Effector CD4-positive, alpha-beta T cell (primary cell): Measurements from ENCODE around the gene SCEL. TPM values are rescaled to one million over a fixed set of nuclear protein-coding genes. Genes with fewer than 3 reads are reported as not detected.
"Not testable (repeated sequence)": the region's sequence is repeated elsewhere in the genome, so short reads cannot be mapped to it uniquely, and the experiment has no call there.

Experiments
- DNase-seq: peaks from one replicate; pipeline ENCODE4 v3.0.0-alpha.2; 2020
- total RNA-seq: gene quantifications from one replicate; lab custom pipeline; 2026; lab: John Stamatoyannopoulos, UW

The SCEL gene, protein sequence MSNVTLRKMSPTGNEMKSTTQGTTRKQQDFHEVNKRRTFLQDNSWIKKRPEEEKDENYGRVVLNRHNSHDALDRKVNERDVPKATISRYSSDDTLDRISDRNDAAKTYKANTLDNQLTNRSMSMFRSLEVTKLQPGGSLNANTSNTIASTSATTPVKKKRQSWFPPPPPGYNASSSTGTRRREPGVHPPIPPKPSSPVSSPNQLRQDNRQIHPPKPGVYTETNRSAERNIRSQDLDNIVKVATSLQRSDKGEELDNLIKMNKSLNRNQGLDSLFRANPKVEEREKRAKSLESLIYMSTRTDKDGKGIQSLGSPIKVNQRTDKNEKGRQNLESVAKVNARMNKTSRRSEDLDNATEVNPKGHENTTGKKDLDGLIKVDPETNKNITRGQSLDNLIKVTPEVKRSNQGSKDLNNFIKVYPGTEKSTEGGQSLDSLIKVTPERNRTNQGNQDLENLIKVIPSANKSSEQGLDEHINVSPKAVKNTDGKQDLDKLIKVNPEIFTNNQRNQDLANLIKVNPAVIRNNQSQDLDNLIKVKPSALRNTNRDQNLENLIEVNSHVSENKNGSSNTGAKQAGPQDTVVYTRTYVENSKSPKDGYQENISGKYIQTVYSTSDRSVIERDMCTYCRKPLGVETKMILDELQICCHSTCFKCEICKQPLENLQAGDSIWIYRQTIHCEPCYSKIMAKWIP
- not detected for total RNA-seq

DNA sequence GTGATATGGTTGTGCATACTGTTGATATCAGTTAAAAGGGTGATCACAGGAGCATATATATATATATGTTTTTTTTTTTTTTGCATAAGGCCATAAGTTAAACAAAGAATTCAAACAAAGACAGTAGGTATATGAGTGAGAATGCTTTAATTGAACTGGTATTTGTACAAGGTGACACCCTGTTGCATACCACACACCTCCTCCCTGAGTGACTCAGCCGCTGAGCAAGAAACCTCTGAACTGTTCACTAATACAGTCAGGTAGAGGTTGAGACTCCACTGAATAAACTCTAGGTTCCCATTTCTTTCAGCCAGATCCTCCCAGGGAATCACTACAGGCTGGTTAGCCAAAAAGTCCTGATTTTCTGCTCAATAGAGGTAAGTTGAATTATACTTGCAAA, at the start of gene SCEL:
Gene SCEL (plus strand): TSS at position 259 of the 400 bp plus-strand sequence. CDS start 20,170 bp downstream, outside the sequence.
- no peak for DNase-seq

DNA sequence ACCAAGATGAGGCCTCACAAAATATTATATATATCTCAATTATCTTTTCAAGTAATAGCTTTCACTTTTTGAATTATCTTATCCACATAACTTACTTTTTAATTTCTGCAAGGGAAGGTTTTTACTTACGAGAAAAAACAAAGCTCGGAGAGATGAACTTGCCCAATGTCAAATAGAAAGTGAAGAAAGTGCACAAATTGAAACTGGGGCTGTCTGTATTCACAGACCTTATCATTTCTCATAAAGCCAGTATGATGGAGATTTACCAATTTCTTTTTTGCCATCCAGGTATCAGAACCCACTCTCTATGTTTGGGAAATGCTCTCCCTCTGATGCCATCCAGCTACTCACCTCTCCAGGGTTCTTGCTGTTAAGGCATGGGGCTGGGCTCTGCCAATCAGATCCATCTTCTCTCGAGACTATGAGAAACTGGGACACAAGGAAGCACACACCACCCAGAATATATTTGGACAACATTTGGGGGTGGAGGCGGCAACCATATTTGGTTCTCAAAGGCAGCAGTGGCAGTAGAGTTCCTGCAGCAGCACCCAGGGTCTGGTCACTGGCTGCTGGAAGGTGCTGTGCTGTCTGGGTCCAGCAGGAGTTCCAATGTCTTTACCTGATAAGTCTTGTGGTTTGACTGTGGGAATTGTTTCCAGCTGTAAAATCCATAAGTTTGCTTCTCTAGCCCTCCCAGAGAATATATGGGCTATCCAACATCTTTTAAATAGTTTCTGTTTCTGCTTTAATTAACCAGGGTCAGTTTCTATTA, 45.8 kb upstream of the SCEL start:
- DNase-seq: no peak

DNA sequence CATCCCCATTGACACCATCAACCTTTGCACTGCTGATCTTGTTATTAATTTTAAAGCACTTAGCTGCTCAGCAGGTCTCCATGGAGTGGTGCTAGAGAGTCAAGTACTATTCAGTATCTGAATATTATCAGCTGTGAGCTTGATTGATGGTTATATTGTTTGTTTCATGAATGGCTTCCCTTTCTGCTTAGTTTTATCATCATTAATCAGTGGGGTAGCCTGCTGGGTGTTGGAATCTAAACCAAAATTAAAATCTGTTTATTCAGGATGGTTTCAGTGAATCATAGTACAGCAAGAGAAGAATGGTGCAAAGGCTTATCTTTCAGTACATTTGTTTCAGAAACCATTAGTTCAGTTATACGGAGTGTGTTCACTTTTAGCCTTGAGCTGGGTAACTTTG, 42.5 kb upstream of the SCEL start:
- no peak for DNase-seq

DNA sequence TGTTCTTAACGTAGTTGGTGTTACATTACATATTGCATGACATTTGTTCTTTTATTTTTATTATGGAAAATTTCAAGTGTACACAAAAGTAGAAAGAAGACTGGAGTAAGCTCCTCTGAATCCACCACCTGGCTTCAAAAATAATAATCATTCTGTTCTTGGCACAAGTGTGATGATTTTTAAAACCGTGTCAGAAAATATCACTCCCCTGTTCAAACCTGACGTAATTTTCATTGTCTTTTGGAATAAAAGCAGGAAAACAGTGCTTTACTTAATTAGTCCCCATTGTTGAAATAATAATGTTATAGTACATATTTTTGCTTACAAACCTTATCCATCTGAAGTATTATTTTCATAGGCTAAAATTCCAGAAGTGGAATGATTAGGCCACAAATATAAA, 41.3 kb upstream of the SCEL start:
- DNase-seq: no peak

DNA sequence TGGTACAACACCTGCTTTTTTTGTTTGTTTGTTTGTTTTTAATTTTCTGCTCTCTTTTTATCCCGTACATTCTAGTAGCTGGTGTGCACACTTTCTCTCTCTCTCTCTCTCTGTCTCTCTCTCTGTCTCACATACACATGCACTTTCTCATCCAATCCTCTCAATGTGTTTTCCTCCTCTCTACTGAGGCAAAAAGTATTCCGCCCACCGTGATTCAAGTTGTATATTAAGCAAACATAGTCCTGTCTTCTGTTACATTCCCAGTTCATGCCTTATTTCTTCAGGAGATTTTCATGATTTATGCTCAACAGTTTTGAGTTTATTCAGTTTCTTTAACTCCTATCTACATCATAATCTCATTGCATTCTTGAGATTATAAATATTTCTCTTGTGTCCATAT, 38.2 kb upstream of the SCEL start:
- no peak for DNase-seq

DNA sequence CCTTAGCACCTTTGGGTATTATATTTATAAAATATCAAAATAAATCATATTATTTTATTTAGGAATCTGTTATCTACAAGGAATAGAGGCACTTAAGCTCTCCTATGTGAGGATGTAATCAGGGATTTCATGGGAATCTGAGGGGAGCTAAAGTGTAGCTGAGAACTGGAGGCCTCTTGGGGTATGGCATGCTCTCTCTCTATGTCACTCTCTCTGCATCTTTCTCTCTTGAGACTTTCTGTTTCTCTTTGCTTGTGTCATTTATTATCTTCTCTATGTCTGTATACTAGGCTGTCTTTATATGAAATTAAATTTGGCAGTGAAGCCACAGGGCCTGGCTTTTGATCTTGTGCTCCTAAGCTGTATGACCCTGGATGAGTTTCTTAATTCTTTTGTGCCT, 37.7 kb upstream of the SCEL start:
- no peak for DNase-seq

DNA sequence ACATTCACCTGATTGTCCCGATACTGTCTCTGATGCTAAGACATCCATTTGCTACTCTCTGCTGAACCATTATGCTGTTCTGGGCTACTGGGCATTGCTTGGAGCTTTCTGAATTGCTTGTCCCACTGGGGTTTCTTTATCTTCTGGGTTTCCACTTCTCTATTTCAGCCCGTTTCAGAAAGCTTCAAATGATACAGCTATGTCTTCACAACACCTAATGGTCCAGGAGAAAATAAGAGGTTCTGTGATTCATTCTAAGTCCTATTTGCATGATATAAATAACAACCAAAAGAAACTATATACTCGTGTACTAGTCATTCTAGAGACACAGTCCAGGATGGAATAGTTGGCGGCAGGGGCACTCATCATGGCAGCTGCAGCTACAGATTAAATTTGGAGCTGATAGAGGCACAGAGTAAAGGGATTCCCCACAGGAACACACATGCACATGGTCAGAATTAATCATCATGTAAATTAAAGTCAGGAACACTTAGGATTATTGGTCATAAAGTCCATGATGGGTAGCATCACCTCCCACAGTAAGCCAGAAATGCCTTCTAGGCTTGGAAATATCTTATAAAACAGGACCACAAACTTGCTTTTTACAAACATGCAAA, 33.3 kb upstream of the SCEL start:
- DNase-seq: no peak

DNA sequence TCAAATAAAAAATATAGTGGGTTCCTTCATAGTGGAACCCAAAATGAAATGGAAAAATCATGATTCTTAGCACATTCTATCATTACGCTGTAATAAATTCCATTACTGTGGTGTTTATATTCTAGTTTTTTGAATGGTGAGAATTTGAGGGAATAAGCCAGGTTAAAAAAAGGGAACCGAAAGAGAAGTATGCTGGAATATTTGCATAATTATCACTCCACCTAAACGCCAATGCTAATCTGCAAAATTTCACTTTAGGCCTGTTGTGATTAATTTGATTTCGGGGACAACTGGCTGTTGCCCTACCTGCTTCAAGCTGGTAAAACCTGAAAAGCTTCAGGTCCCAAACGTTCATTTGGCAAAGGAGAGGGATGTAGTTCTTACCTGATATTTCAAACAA, 32.1 kb upstream of the SCEL start:
- no peak for DNase-seq

DNA sequence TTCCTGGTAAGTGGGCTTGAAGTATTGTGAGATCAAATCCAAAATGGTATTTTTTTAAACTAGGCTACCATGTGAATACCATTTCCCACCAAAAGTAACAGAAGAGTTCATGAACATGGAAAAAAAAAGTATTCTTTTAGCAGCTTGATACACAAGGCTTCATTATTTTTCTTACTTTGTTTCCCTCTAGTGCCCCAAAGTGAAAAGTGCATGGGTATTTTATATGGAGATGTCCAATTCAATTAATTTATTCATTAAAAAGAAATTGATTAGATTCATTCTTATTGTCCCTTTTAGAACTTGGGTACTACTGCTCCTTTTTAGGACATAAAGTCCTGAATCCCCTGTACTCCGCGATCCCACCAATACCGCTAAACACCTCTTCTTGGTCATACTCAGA, 28.6 kb upstream of the SCEL start:
- no peak for DNase-seq

DNA sequence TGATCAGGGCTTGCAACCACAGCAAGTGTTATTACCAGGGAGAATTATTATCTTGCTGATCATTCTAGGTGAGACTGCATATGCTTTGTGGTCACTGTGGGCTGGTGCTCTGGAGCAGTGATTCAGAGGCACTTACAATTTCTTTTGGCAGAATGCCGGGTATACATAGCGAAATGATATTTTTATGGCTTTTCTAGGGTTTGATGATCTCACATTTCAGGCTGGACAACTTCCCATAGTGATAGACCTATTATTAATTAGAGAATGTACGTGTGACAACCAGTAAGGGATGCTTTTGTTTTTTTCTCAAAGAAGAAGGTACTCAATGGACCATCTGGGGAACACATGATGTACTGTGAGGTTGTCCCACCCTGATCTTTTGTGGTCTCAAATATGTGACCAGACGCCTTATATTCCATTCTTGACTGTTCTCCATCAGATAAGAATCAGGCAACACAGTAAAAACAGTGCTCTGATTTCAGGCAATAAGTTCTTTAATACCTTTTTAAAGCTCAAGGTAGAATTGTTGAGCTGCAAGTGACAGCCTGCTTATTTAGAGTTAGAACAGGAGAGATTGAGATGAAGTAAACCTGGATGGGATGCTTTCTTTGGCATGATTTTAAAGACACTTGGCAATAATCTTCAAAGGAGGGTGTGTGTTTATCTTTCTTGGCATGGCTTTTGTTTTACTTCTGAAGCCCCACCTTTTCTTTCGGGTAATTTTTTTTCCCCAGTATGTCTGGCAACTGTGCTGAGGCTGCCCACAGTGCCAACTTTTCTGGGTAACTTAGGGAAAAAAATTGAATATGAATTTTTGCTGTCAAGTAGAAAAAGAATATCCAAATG, 27.4 kb upstream of the SCEL start:
- no peak for DNase-seq

DNA sequence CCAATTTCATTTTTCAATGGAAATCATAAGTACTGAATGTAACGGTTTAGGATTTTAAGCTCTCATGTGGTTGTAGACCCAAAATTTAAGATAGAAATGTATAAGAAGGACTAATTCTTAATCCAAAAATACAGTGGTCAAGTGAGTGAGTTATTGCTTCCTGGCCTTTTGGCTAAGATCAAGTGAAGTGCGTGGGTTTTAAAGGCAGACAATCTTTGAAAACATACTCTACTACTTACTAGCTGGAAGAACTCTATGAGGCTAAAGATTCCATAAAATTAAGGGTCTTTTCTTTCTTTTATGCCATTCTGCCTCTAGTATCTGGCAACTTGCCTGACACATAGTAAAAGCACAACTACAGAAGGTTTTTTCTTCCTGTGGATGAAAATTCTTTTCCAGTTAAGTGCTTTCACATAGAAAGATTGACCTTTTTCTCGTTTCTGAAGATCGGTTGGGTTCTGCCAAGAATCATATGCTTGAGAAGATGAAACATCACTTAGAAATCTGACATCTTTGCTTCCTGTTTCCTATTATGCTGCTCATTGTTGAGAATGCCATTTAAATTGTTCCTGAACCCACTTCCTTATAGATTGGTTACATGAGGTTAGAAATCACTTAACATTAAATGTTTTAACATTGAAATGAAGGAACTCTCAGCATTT, 26.4 kb upstream of the SCEL start:
- DNase-seq: no peak

DNA sequence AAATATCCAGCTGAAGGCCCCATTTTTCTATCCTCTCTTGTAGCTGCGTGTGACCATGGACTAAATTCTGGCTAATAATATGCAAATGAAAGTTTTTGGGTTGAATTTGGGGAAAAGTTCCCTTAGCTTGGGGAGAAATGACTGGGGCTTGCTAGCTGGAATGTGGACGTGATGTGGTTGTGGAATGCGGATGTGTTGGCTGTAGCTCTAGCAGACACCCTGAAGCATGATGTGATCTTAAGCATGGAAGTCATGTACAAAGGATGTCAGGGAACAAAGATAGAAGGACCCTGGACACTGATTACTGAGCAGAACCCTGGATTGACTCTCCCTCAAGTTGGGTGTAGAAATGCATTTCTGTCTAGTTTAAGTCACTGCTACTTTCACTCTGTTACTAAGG, 25.4 kb upstream of the SCEL start:
- DNase-seq: no peak

DNA sequence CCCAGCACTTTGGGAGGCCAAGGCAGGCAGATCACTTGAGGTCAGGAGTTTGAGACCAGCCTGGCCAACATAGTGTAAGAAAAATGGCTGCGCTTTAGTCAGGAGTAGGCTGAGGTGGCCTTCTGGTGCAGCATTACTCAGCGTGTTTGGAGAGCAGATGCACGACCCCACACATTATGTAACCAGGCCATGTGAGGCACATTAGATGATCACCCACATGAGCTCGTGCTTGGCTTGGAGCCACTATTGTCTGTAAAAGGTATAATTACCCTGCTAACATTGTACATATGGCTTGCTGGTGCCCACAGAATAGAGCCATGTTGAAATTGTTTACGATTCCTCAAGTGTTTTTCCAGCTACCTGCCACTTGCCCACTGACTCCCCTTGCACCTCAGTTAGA, 24.0 kb upstream of the SCEL start:
- DNase-seq: no peak

DNA sequence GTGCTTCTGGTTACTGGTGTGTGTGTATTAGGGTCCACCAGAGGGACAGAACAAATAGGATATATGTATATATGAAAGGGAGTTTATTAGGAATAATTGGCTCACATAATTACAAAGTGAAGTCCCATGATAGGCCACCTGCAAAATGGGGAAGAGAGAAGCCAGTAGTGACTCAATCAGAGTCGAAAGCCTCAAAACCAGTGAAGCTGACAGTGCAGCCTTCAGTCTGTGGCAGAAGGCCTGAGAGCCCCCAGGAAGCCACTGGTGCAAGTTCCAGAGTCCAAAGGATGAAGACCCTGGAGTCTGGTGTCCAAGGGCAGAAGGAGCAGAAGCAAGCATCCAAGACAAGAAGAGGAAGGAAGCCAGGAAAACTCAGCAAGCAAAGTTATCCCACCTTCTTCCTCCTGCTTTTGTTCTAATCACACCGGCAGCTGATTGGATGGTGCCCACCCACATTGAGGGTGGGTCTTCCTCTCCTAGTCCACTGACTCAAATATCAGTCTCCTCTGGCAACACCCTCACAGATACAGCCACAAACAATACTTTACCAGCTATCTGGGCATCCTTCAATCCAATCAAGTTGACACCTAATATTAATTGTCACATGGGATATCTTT, 21.7 kb upstream of the SCEL start:
- no peak for DNase-seq

DNA sequence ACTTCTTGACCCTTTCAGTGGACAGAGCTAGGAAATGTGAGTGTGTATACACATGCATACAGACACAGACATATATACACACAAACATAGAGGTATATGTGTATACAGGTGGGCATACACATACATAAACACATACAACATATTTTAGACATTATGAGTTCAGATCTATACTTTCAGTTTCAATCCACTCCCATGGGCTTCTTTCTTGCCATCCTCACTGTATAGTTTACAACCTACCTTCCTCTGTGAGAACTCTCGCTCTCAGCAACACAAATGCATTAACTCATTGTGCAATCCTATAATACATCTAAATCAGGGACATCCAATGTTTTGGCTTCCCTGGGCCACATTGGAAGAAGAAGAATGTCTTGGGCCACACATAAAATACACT, 21.2 kb upstream of the SCEL start:
- no peak for DNase-seq

DNA sequence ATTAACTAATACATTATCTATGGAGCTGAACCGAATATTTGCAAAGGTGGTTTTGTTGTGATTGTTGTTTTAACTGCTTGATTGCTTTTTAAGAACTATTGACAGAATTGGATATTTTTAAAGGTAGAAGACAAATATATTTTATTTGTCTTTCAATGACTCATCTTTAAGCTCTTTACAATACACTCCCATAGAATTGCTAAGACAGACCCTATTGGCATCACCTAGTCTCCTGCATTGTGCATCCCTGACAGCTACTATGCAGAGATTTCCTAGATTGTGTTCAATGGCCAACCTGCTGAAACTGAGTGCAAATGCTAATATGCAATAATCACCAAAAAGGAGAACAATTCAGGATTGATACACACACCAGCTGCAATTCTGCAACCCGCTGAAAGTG, 19.7 kb upstream of the SCEL start:
- no peak for DNase-seq

DNA sequence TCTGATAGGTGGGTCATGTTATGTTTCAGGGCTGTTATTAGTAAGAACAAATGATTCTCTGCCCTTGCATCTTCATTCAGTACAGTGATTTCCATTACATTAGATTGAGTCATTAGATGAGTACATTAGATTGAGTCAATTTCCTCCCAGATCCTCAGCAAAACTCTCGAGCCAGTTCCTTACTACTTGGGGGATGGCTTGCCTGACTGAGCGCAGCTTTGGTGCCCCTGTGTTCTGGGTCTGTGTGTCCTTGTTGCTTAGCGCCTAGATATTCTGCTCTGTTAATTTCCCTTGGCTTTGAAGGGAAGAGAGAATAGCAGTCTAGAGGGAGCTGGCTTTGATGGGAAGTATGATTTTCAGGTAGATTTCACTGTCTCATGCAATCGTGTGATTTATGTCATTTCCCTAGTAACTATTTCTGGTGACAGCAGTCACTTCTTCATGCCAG, 19.1 kb upstream of the SCEL start:
- DNase-seq: no peak

DNA sequence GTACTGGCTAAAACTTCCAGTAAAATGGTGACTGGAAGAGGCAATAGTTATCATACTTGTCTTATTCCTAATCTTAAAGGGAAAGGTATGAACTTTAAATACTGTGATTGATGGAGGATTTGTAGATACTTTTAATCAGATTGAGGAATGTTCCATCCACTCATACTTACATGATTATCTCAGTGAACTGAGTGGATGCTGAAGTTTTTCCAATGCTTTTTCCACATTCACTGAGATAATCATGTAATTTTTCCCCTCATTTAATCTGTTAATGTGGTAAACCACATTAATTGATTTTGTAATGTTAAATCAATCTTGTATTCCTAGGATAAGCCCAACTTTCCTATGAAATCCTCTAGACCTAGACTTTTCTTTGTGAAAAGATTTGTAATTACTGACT, 17.2 kb upstream of the SCEL start:
- DNase-seq: no peak

DNA sequence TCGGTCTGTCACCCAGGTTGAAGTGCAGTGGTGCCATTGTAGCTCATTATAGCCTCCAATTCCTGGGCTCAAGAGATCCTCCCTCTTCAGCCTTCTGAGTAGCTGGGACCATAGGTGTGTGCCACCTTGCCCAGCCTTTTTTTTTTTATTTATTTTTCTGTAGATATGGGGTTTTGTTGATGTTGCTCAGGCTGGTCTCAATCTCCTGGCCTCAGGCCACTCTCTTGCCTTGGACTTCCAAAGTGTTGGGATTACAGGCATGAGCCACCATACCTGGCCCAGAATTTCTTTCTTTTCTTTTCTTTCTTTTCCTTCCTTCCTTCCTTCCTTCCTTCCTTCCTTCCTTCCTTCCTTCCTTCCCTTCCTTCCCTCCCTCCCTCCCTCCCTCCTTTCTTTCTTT, 16.1 kb upstream of the SCEL start:
- DNase-seq: not testable (repeated sequence)

DNA sequence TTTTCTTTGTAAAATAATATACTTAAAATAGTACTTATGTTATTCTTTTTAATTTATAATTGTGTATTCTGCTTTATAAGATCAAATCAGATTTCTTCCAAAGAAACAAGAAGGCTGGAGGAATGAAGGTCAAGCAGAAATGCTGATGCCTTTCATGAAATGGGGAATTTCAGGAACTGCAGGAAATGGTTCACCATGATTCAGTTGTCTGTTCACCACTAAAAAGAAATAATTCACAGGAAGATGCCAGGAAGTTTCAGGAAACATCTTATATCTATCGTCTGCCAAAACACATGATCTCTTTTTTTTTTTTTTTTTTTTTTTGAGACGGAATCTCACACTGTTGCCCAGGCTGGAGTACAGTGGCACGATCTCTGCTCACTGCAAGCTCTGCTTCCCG, 15.7 kb upstream of the SCEL start:
- no peak for DNase-seq

DNA sequence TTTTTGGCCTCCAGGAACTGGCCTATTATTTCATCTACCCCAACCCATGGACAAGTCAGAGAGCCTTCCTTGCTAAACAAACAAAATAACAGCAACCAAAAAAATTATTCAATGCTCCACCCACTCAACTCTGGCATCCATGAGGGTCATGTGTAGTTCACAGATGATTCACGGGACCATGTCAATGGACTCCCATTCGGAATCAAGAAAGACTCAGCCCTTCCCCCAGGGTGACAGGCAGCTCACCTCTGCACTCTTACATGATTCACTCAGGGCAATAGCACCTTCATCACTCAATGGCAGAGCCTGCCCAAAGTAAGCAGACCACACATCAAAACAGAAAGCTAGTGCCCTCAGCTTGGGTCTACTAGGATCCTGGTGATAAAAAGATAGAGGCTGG, 14.3 kb upstream of the SCEL start:
- no peak for DNase-seq
